ENCODE measurements around the gene KIF20B. TPM values are rescaled to one million over a fixed set of nuclear protein-coding genes. Genes with fewer than 3 reads are reported as not detected.

Gene KIF20B
- total and polyA plus RNA-seq, 2 of the 8 experiments (the other 6 are each of a cell fraction or from before 2014, with no cell fraction given) = 4.5 to 72.0 TPM

DNA sequence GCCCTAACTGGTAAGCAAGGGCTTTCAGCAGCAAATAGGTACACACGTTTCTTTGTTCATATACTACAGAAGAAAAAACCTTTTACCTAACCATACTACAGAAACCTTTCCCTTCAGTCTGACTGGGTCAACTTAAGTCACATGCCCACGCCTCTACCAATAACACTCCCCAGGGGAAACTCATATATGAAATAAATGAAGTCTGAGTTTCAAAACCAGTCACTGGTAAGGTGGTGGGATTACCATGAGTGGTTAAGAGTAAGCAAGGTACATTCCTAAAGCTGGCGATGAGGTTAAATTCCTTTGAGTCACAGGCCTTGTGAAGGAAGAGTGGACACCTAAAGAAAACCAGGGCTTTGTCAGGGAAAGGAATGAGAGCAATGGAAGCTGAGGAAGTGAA, 21.4 kb upstream of the KIF20B start:
- POLR2A ChIA-PET (ENCODE audit: partially characterized antibody) = interaction anchor here (1.6 kb wide), 1 partner anchor 36 kb away, joined by 4 read pairs; no protein-coding TSS in a partner anchor
- Histone ChIP-seq H2BK12ac (ENCODE audit: low read depth, low read length) (no peak overlapping the region), H2BK15ac (ENCODE audit: low read length) (no peak overlapping the region; the same call in 1 of the 2 replicates), H4K91ac (replicated peaks; ENCODE audit: insufficient read length, low read length) (no peak overlapping the region), H3K4me1 (replicated peaks in 1 of 4; ENCODE audit: control insufficient read depth in 3 of 4, insufficient read depth in 4 of 4, low read length in 3 of 4) (peaks cover 0 to 3% (median 0%) of the 10 kb centered on the region in 4 experiments; a peak in 2 of 7 replicates), H3K9me3 (ENCODE audit: insufficient read depth in 2 of 2, low read depth in 1 of 2, low read length in 1 of 2) (no peaks in the 10 kb centered on the region), H3K4ac (replicated peaks; ENCODE audit: insufficient read length, low read depth, low read length) (no peak overlapping the region), H3K27ac (ENCODE audit: low read depth, low read length) (no peak overlapping the region), H3K27me3 (replicated peaks in 1 of 4; ENCODE audit: control insufficient read depth in 3 of 4, extremely low read depth in 1 of 4, insufficient read depth in 3 of 4, low read length in 3 of 4) (no peaks in the 10 kb centered on the region), H3K79me1 (ENCODE audit: low read depth, low read length) (no peaks in the 10 kb centered on the region), H2AK5ac (ENCODE audit: low read depth, low read length) (no peak overlapping the region), H3K23me2 (ENCODE audit: low read depth, low read length) (no peaks in the 10 kb centered on the region), H3K23ac (ENCODE audit: insufficient read length) (no peak overlapping the region), H3K36me3 (ENCODE audit: control insufficient read depth in 2 of 4, insufficient read depth in 4 of 4, low read length in 3 of 4) (no peaks in the 10 kb centered on the region), H3K9ac (replicated peaks in 1 of 4; ENCODE audit: extremely low read depth in 1 of 4, low read depth in 3 of 4, low read length in 3 of 4) (no peak overlapping the region), H2BK5ac (ENCODE audit: low read depth, low read length) (no peak overlapping the region), H3K14ac (ENCODE audit: insufficient read length) (no peak overlapping the region), H3K56ac (replicated peaks; ENCODE audit: insufficient read length, low read depth, low read length) (no peak overlapping the region), H2BK120ac (replicated peaks; ENCODE audit: low read depth, low read length) (no peak overlapping the region), H3K18ac (ENCODE audit: extremely low read depth, low read length) (no peak overlapping the region), H3K4me3 (ENCODE audit: extremely low read depth in 1 of 4, insufficient read depth in 2 of 4, low read depth in 3 of 4, low read length in 4 of 4) (no peak overlapping the region), H4K5ac (ENCODE audit: insufficient read length, low read depth, low read length) (no peak overlapping the region), H2AFZ (ENCODE audit: low read length) (no peak overlapping the region), H3K4me2 (ENCODE audit: insufficient read depth in 1 of 2, low read depth in 2 of 2, low read length in 2 of 2) (no peak overlapping the region), H2BK20ac (ENCODE audit: low read length) (no peak overlapping the region), H4K8ac (ENCODE audit: extremely low read depth, insufficient read depth, low read length) (no peak overlapping the region), H4K20me1 (replicated peaks in 1 of 2; ENCODE audit: control insufficient read depth in 1 of 2, insufficient read depth in 2 of 2, low read length in 2 of 2) (no peaks in the 10 kb centered on the region), H3K79me2 (ENCODE audit: control insufficient read depth in 1 of 2, insufficient read depth in 2 of 2, low read length in 2 of 2) (no peaks in the 10 kb centered on the region)
- DNase-seq (ENCODE audit: low read depth in 1 of 2, low spot score in 2 of 2) (no peak), FAIRE-seq (no peak)
- no peak for TF ChIP-seq MAFK (IDR thresholded peaks at IDR 0.05; ENCODE audit: low read depth, low read length)
- no peak for TF ChIP-seq SP2 (IDR thresholded peaks at IDR 0.05; ENCODE audit: low read length)
- TF ChIP-seq RBBP5 (IDR thresholded peaks at IDR 0.05; ENCODE audit: borderline replicate concordance, low read depth, low read length) = no peak
- no peak for TF ChIP-seq EZH2 (IDR thresholded peaks at IDR 0.05; ENCODE audit: low read depth, low read length, severe bottlenecking)
- TF ChIP-seq CBX5 (IDR thresholded peaks at IDR 0.05; ENCODE audit: low read depth, low read length) = no peak
- no peak for TF ChIP-seq BCL11A (IDR thresholded peaks at IDR 0.05; ENCODE audit: low read depth in 2 of 2, low read length in 2 of 2)
- no peak for TF ChIP-seq ZNF274 (IDR thresholded peaks at IDR 0.05; ENCODE audit: borderline replicate concordance, extremely low read depth, low read length)
- WGBS, 2 experiments (ENCODE audit: extremely low coverage in 1 of 2, insufficient coverage in 1 of 2, insufficient read length in 1 of 2, insufficient replicate concordance in 2 of 2, low coverage in 1 of 2, low lambda C conversion rate in 2 of 2, missing lambda C conversion rate in 1 of 2) = 82% methylated on average over 3 of the region's 3 CpGs; no CpG with 5 or more reads in 1 of the 2 experiments
- CTCF ChIA-PET (ENCODE audit: partially characterized antibody) = interaction anchor here (1.0 kb wide), 1 partner anchor 10 kb away, joined by 4 read pairs; no protein-coding TSS in a partner anchor
